HepG2 (cell line): ENCODE results near the gene AGK.

ENCODE experiments used
- CHD4 ChIP-seq: fragments of 200-600 bp; sonication (generic); IDR thresholded peaks from 2 replicates; pipeline ENCODE4 v1.7.0; 2017; ENCODE audit warnings: mild to moderate bottlenecking, low read length, borderline replicate concordance
- GLI4 ChIP-seq: sonication (generic); formaldehyde crosslinking; IDR thresholded peaks from 2 replicates; pipeline ENCODE4 v1.5.1; 2020; ENCODE audit warnings: missing genetic modification reagents, mild to moderate bottlenecking, moderate library complexity, borderline replicate concordance
- NFKB2 ChIP-seq: sonication (generic); formaldehyde crosslinking; IDR thresholded peaks from 2 replicates; pipeline ENCODE4 v1.4.0; 2020; ENCODE audit warnings: missing genetic modification reagents, borderline replicate concordance
- TBX2 ChIP-seq: sonication (generic); formaldehyde crosslinking; IDR thresholded peaks from 2 replicates; pipeline ENCODE4 v1.5.0; 2020; ENCODE audit warnings: missing genetic modification reagents, mild to moderate bottlenecking, borderline replicate concordance
- TCF7 ChIP-seq: sonication (generic); IDR thresholded peaks from 2 replicates; pipeline ENCODE4 v1.6.1; 2016; ENCODE audit warnings: antibody characterized with exemption, low read depth
- WIZ ChIP-seq: sonication (generic); formaldehyde crosslinking; IDR thresholded peaks from 2 replicates; pipeline ENCODE4 v1.5.1; 2020; ENCODE audit warnings: mild to moderate bottlenecking, missing genetic modification reagents
- ZNF34 ChIP-seq: sonication (generic); formaldehyde crosslinking; IDR thresholded peaks from 2 replicates; pipeline ENCODE4 v1.4.0; 2020; ENCODE audit warnings: mild to moderate bottlenecking, missing genetic modification reagents, borderline replicate concordance
- TF ChIP-seq, protein P1 (sequence below): sonication (generic); formaldehyde crosslinking; IDR thresholded peaks from 2 replicates; pipeline ENCODE4 v1.5.0; 2020; ENCODE audit warnings: mild to moderate bottlenecking, missing genetic modification reagents, moderate library complexity

DNA sequence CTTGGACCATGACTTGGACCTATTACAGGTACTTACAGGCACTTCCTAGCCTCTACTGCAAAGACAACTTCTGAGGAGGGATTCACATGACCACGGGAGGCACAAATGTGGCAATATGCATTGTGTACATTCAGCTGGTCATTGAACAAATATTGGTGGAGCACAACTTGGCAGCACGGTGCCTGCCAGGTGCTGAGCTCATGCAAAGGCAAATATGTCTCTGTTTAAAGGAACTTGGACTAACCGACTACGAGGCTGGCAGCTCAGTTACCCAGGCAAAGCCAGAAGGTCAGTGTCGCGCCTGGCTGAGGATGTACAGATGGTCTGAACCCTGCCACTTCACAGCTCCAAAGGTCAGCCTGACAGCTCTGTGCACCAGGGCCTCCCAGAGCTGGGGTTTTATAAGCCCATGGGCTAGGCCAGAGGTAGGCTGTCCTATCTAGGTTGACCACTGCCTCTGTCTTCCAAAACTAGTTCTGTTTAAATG is 144.6 kb downstream of the AGK start:
- TF ChIP-seq GLI4 (no peak), WIZ (CRISPR knock-in tag) (no peak), NFKB2 (CRISPR knock-in tag) (no peak), CHD4 (no peak), TBX2 (CRISPR knock-in tag) (peak; percentile 92), TCF7 (peak; percentile 21; the same call in 1 of the 2 replicates), ZNF34 (CRISPR knock-in tag) (no peak)
- TF ChIP-seq, protein P1, sequence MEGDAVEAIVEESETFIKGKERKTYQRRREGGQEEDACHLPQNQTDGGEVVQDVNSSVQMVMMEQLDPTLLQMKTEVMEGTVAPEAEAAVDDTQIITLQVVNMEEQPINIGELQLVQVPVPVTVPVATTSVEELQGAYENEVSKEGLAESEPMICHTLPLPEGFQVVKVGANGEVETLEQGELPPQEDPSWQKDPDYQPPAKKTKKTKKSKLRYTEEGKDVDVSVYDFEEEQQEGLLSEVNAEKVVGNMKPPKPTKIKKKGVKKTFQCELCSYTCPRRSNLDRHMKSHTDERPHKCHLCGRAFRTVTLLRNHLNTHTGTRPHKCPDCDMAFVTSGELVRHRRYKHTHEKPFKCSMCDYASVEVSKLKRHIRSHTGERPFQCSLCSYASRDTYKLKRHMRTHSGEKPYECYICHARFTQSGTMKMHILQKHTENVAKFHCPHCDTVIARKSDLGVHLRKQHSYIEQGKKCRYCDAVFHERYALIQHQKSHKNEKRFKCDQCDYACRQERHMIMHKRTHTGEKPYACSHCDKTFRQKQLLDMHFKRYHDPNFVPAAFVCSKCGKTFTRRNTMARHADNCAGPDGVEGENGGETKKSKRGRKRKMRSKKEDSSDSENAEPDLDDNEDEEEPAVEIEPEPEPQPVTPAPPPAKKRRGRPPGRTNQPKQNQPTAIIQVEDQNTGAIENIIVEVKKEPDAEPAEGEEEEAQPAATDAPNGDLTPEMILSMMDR (CRISPR knock-in tag) = no peak
